ENCODE measurements around the gene PTPRT. TPM values are rescaled to one million over a fixed set of nuclear protein-coding genes. Genes with fewer than 3 reads are reported as not detected.

Gene PTPRT
- polyA plus RNA-seq, 2 of the 4 experiments (the other 2 are of a cell fraction) = not detected

GRCh38 chr20:42945234-42945994, 244.3 kb downstream of the PTPRT start:
- Histone ChIP-seq H3K4me1 (no peaks in the 10 kb centered on the region), H3K9me3 (no peaks in the 10 kb centered on the region; the same call in 2 of the 3 replicates), H3K4me2 (no peak overlapping the region), H3K4me3 (no peak overlapping the region), H3K27ac (no peak overlapping the region)
- CTCF ChIA-PET = no interaction called here
- TF ChIP-seq HES2 (IDR thresholded peaks at IDR 0.05) = no peak
- TF ChIP-seq HOXB5 (CRISPR knock-in tag; IDR thresholded peaks at IDR 0.05) = no peak
- 10% methylated on average over 10 of the region's 10 CpGs for WGBS (ENCODE audit: missing lambda C conversion rate)
- ATAC-seq (no peak), FAIRE-seq (no peak), DNase-seq (ENCODE audit: low read depth in 1 of 2, low spot score in 1 of 2) (no peak)
- POLR2A ChIA-PET = no interaction called here

GRCh38 chr20:42941629-42942028, 248.1 kb downstream of the PTPRT start:
- Histone ChIP-seq H3K27ac (no peak overlapping the region), H3K9me3 (no peaks in the 10 kb centered on the region), H3K4me3 (no peak overlapping the region), H3K4me2 (no peak overlapping the region), H3K4me1 (no peaks in the 10 kb centered on the region)
- FAIRE-seq (no peak), DNase-seq (ENCODE audit: low read depth in 1 of 2, low spot score in 1 of 2) (no peak), ATAC-seq (no peak)
- POLR2A ChIA-PET = no interaction called here
- whole genome bisulfite sequencing (ENCODE audit: missing lambda C conversion rate) = 16% methylated on average over 2 of the region's 2 CpGs
- no peak for TF ChIP-seq CTCF (IDR thresholded peaks at IDR 0.05)
- TF ChIP-seq HOXA7 (CRISPR knock-in tag; IDR thresholded peaks at IDR 0.05) = no peak
- TF ChIP-seq ATOH8 (CRISPR knock-in tag; IDR thresholded peaks at IDR 0.05; ENCODE audit: low read depth) = no peak
- no peak for TF ChIP-seq TFCP2L1 (CRISPR knock-in tag; IDR thresholded peaks at IDR 0.05)
- TF ChIP-seq KDM1A (IDR thresholded peaks at IDR 0.05; ENCODE audit: low read depth) = no peak
- no peak for TF ChIP-seq FOXS1 (CRISPR knock-in tag; IDR thresholded peaks at IDR 0.05)
- no peak for TF ChIP-seq CBX2 (IDR thresholded peaks at IDR 0.05; ENCODE audit: borderline replicate concordance, low read depth)
- no peak for TF ChIP-seq CHD4 (IDR thresholded peaks at IDR 0.05; ENCODE audit: borderline replicate concordance)
- TF ChIP-seq CBX8 (IDR thresholded peaks at IDR 0.05) = no peak
- TF ChIP-seq NR3C1 (IDR thresholded peaks at IDR 0.05) = no peak
- no peak for TF ChIP-seq KDM5A (IDR thresholded peaks at IDR 0.05)
- CTCF ChIA-PET = interaction anchor here (0.7 kb wide), 1 partner anchor 265 kb away, joined by 3 read pairs; no protein-coding TSS in a partner anchor

- CTCF ChIA-PET = no interaction called here
- no peak for TF ChIP-seq SREBF2 (IDR thresholded peaks at IDR 0.05)
- ATAC-seq = no peak
Observed at GRCh38 chr20:42938441-42939205, 251.1 kb downstream of the PTPRT start.

GRCh38 chr20:42936482-42936881, 253.2 kb downstream of the PTPRT start:
- WGBS (ENCODE audit: missing lambda C conversion rate) = 1% methylated on average over 3 of the region's 3 CpGs
- CTCF ChIA-PET = interaction anchor here (0.6 kb wide), 1 partner anchor 37 kb away, joined by 3 read pairs; no protein-coding TSS in a partner anchor
- H3K9me3 ChIP-seq = no peaks in the 10 kb centered on the region
- H3K4me2 ChIP-seq = no peak overlapping the region
- POLR2A ChIA-PET = no interaction called here
- no peak for FAIRE-seq
- no peaks in the 10 kb centered on the region for H3K4me1 ChIP-seq
- no peak overlapping the region for H3K27ac ChIP-seq
- no peak for DNase-seq (ENCODE audit: low read depth in 1 of 2, low spot score in 1 of 2)
- no peak overlapping the region for H3K4me3 ChIP-seq
- ATAC-seq = no peak
- TF ChIP-seq NFE2L2 (conservative IDR thresholded peaks at IDR 0.05; ENCODE audit: low read length) (no peak), KDM1A (IDR thresholded peaks at IDR 0.05; ENCODE audit: low read depth) (no peak), CHD2 (IDR thresholded peaks at IDR 0.05; ENCODE audit: low read length, partially characterized antibody) (no peak), MYC (IDR thresholded peaks at IDR 0.05; ENCODE audit: borderline replicate concordance, low read length) (no peak), PBX3 (IDR thresholded peaks at IDR 0.05) (no peak), EHMT2 (IDR thresholded peaks at IDR 0.05; ENCODE audit: low read depth) (no peak), TP53 (CRISPR knock-in tag; IDR thresholded peaks at IDR 0.05) (no peak), GATA3 (IDR thresholded peaks at IDR 0.05; ENCODE audit: borderline replicate concordance) (no peak), JUNB (IDR thresholded peaks at IDR 0.05) (no peak), E2F6 (IDR thresholded peaks at IDR 0.05; ENCODE audit: borderline replicate concordance, low read depth) (no peak), RARB (CRISPR knock-in tag; IDR thresholded peaks at IDR 0.05) (no peak)

More at GRCh38 chr20:42938441-42939205, 251.1 kb downstream of the PTPRT start:
- H3K4me2 ChIP-seq = no peak overlapping the region
- WGBS (ENCODE audit: missing lambda C conversion rate) = 2% methylated on average over 3 of the region's 3 CpGs
- H3K4me1 ChIP-seq = no peaks in the 10 kb centered on the region
- DNase-seq (ENCODE audit: low read depth in 1 of 2, low spot score in 1 of 2) (no peak), FAIRE-seq (no peak)
- H3K9me3 ChIP-seq = no peaks in the 10 kb centered on the region
- no peak overlapping the region for H3K4me3 ChIP-seq
- no peak overlapping the region for H3K27ac ChIP-seq
- POLR2A ChIA-PET = no interaction called here

Measured in A549 (cell line).